Naive thymus-derived CD4-positive, alpha-beta T cell (primary cell): ENCODE measurements around the gene CDK9. TPM values are rescaled to one million over a fixed set of nuclear protein-coding genes. Genes with fewer than 3 reads are reported as not detected.

ENCODE experiments used
- ATAC-seq: fragments of 150-1000 bp; cut with Tn5 transposase; 2 replicates; pipeline ENCODE4 v1.10.0; 2021; ENCODE audit warnings: mild to moderate bottlenecking, moderate library complexity
- CTCF ChIA-PET: fragments of 350-600 bp; sonication (Branson Sonifier 250); formaldehyde crosslinking; loops from one replicate; lab custom pipeline; 2021; ENCODE audit warnings: antibody characterized with exemption; lab: Charles Lee
- POLR2A ChIA-PET: fragments of 350-600 bp; sonication (Branson Sonifier 250); formaldehyde crosslinking; loops from one replicate; lab custom pipeline; 2021; ENCODE audit warnings: antibody characterized with exemption, inconsistent platforms; lab: Charles Lee
- DNase-seq, 9 donors: peaks; one replicate each; pipeline versions ENCODE4 v3.0.0 to v3.0.0-alpha.2; 2020 to 2022; ENCODE audit warnings: mixed read lengths in 1 of 9
- H3K27ac ChIP-seq: one replicate; pipeline ENCODE4 v1.7.0; 2013; ENCODE audit warnings: mild to moderate bottlenecking, low read depth, low read length, moderate library complexity
- H3K27me3 ChIP-seq, 2 donors: one replicate each; pipeline ENCODE4 v1.7.0; 2013; ENCODE audit warnings: low read length in 2 of 2, mild to moderate bottlenecking in 2 of 2, moderate library complexity in 2 of 2; ENCODE audit not compliant: control insufficient read depth in 2 of 2, insufficient read depth in 2 of 2
- H3K36me3 ChIP-seq, 3 experiments: 1 replicate in 2 of 3; 2 replicates in 1 of 3; pipeline ENCODE4 v1.7.0; 2013; ENCODE audit warnings: low read length in 3 of 3, mild to moderate bottlenecking in 3 of 3, moderate library complexity in 1 of 3; ENCODE audit not compliant: insufficient read depth in 3 of 3, control insufficient read depth in 2 of 3
- H3K4me1 ChIP-seq, 2 donors: one replicate each; pipeline ENCODE4 v1.7.0; 2013; ENCODE audit warnings: low read length in 2 of 2, mild to moderate bottlenecking in 2 of 2, moderate library complexity in 1 of 2; ENCODE audit not compliant: control insufficient read depth in 2 of 2, insufficient read depth in 2 of 2
- H3K4me3 ChIP-seq: 2 replicates; pipeline ENCODE4 v1.7.0; 2013; ENCODE audit warnings: mild to moderate bottlenecking, low read length
- H3K9me3 ChIP-seq, 3 experiments: 1 replicate in 2 of 3; 2 replicates in 1 of 3; pipeline ENCODE4 v1.7.0; 2013; ENCODE audit warnings: low read length in 3 of 3; ENCODE audit not compliant: control insufficient read depth in 2 of 3
- H3K27ac Mint-ChIP-seq, 9 donors: one replicate each; pipeline ENCODE4 v1.8.0; 2020 to 2022; ENCODE audit warnings: mixed read lengths in 9 of 9, mild to moderate bottlenecking in 8 of 9, moderate library complexity in 5 of 9, inconsistent platforms in 2 of 9
- H3K27me3 Mint-ChIP-seq, 5 donors: one replicate each; pipeline ENCODE4 v1.8.0; 2021 to 2022; ENCODE audit warnings: mixed read lengths in 5 of 5, mild to moderate bottlenecking in 1 of 5
- H3K36me3 Mint-ChIP-seq, 5 donors: one replicate each; pipeline ENCODE4 v1.8.0; 2020 to 2022; ENCODE audit warnings: mixed read lengths in 5 of 5, mild to moderate bottlenecking in 3 of 5, inconsistent platforms in 1 of 5
- H3K4me1 Mint-ChIP-seq, 7 donors: one replicate each; pipeline ENCODE4 v1.8.0; 2020 to 2022; ENCODE audit warnings: mixed read lengths in 7 of 7, mild to moderate bottlenecking in 3 of 7, inconsistent platforms in 1 of 7
- H3K4me3 Mint-ChIP-seq, 10 donors: one replicate each; pipeline ENCODE4 v1.8.0; 2020 to 2022; ENCODE audit warnings: mild to moderate bottlenecking in 10 of 10, mixed read lengths in 10 of 10, moderate library complexity in 6 of 10, inconsistent platforms in 2 of 10
- H3K9me3 Mint-ChIP-seq, 11 donors: one replicate each; pipeline ENCODE4 v1.8.0; 2020 to 2022; ENCODE audit warnings: mixed read lengths in 11 of 11, mild to moderate bottlenecking in 4 of 11, inconsistent platforms in 1 of 11, moderate library complexity in 1 of 11
- intact Hi-C, 2 donors: fragments of 100-400 bp; cut with micrococcal nuclease; formaldehyde crosslinking; loops; one replicate each; pipeline ENCODE4 v1.15.1; 2023
- polyA plus RNA-seq, 2 donors: library from polyadenylated mRNA; unstranded; fragments of 300-500 nt; fragmentation: Illumina TruSeq; gene quantifications; one replicate each; pipeline ENCODE4 v1.2.3, GENCODE V29; 2021
- total RNA-seq, 6 experiments: library from RNA in 5 of 6; stranded (reverse) in 5 of 6; gene quantifications; 1 replicate in 5 of 6; 2 replicates in 1 of 6; pipeline ENCODE4 v1.2.3 and lab custom pipeline; 2021 to 2026

The CDK9 gene
- total and polyA plus RNA-seq, 7 experiments from 2014 or later, result 37.5 to 135 (median 120) TPM

DNA sequence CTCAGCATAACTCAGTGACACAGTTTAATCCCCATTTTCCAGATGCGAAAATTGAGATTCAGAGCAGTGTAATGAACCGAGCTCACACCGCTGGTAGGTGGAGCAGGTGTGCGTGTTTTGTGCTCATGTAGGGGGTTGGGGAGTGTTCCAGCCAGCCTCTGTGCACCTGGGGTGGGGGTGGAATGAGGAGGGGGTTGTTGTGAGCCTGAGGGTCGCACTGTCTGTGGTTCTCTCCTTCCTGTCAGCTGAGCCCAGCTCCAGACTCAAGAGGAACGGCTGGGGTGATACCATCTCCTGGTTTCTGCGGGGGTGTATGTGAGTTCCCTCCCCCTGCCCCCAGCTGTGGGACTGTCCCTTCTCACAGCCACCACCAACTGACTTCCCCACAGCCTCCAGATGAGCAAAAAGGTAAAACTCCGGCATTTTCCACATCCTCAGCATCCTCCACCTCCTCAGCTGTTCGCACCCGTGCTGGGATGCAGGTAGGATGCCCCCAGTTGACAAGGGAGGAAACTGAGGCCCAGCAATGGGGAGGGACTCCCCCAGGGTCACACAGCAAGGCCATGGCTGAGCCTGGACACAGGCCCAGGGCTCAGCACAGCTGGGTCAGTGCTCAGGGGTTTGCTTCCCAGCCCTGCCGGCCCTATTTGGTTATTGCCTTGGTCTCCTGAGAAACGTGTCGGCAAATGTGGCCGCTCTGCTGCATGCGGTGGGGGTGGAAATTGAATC is 9.5 kb upstream of the CDK9 start:
- ATAC-seq, result peak; percentile 74
- Histone ChIP-seq H3K9me3 (no peaks in the 10 kb centered on the region), H3K4me3 (peak overlapping the region; percentile 97), H3K27me3 (no peaks in the 10 kb centered on the region), H3K4me1 (peaks cover 36 to 39% of the 10 kb centered on the region in 2 donors), H3K36me3 (peaks cover 11 to 35% (median 20%) of the 10 kb centered on the region in 3 experiments), H3K27ac (peak overlapping the region; percentile 88)
- peak overlapping the region; percentile 90 to 98 (median 94) for H3K27ac Mint-ChIP-seq
- H3K4me1 Mint-ChIP-seq, result peaks cover 21 to 66% (median 49%) of the 10 kb centered on the region in 7 donors
- ChIA-PET CTCF (interaction anchor here (0.6 to 2.7 kb wide), 5 partner anchors 9 to 138 kb away, joined by 3 to 12 read pairs (median 3); partner anchors contain the start of genes CDK9 and TOR2A), POLR2A (interaction anchor here (0.7 to 3.4 kb wide), 14 partner anchors 9 to 325 kb away, joined by 3 to 30 read pairs (median 4); partner anchors contain the start of genes CDK9, FPGS, LRSAM1 and RPL12)
- H3K9me3 Mint-ChIP-seq, result no peaks in the 10 kb centered on the region
- peak overlapping the region; percentile 94 to 100 (median 98) for H3K4me3 Mint-ChIP-seq
- intact Hi-C loops, result loop anchor here (1.0 to 10.0 kb wide), 7 partner anchors 9 to 498 kb away; partner anchors contain the start of genes GOLGA2 (in 1 of the 2), PTGES2 (in 1 of the 2), STXBP1 (in 1 of the 2) and SWI5 (in 1 of the 2)
- H3K27me3 Mint-ChIP-seq, result no peaks in the 10 kb centered on the region
- H3K36me3 Mint-ChIP-seq, result peaks cover 4 to 29% (median 5%) of the 10 kb centered on the region in 5 donors
- peak; percentile 47 to 88 (median 84) for DNase-seq

- CTCF ChIA-PET, result interaction anchor here (0.7 to 2.7 kb wide), 3 partner anchors 8 to 42 kb away, joined by 3 to 12 read pairs (median 4); partner anchors contain the start of genes CDK9 and TOR2A
- ATAC-seq (no peak), DNase-seq (no peak)
- H3K27ac ChIP-seq, result peak overlapping the region; percentile 88
- peaks cover 37 to 44% of the 10 kb centered on the region in 2 donors for H3K4me1 ChIP-seq
- intact Hi-C loops, result loop anchor here (1.0 to 10.0 kb wide), 7 partner anchors 8 to 498 kb away; partner anchors contain the start of genes GOLGA2 (in 1 of the 2), PTGES2 (in 1 of the 2), STXBP1 (in 1 of the 2) and SWI5 (in 1 of the 2)
- Mint-ChIP-seq H3K36me3 (peaks cover 4 to 31% (median 5%) of the 10 kb centered on the region in 5 donors), H3K9me3 (no peaks in the 10 kb centered on the region), H3K27ac (peak overlapping the region; percentile 90 to 98 (median 94)), H3K27me3 (no peaks in the 10 kb centered on the region), H3K4me3 (peak overlapping the region; percentile 94 to 100 (median 98)), H3K4me1 (peaks cover 21 to 66% (median 49%) of the 10 kb centered on the region in 7 donors)
- H3K4me3 ChIP-seq, result peak overlapping the region; percentile 97
- no peaks in the 10 kb centered on the region for H3K27me3 ChIP-seq
- POLR2A ChIA-PET, result interaction anchor here (0.7 to 3.4 kb wide), 9 partner anchors 8 to 129 kb away, joined by 3 to 30 read pairs (median 5); partner anchors contain the start of genes CDK9, FPGS and TOR2A
- peaks cover 11 to 35% (median 17%) of the 10 kb centered on the region in 3 experiments for H3K36me3 ChIP-seq
- no peaks in the 10 kb centered on the region for H3K9me3 ChIP-seq
Measured at GRCh38 chr9:127776924-127777289, 8.9 kb upstream of the CDK9 start.

DNA sequence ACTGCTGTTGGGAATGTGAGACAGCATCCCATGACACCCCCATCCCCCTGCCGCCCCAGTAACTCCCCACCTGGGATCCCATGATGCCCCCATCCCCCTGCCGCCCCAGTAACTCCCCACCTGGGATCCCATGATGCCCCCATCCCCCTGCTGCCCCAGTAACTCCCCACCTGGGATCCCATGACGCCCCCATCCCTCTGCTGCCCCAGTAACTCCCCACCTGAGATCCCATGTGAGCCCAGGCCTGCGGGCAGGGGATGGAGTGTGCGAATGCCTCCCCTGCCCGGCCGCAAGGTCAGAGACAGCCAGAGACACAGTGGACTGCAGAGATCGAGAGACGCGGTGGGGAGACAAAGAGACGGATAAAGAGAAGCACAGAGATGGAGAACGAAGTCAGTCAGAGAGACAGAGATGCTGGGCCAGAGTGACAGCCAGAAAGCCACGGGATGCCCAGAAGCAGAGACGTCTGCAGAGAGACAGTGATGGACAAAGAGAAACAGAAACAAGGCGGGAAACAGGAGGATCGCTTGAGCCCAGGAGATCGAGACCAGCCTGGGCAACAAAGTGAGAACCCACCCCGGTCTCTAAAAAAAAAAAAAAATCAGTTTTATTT is 8.4 kb upstream of the CDK9 start:
- H3K27ac ChIP-seq, result peak overlapping the region; percentile 88
- H3K4me3 ChIP-seq, result peak overlapping the region; percentile 97
- H3K4me3 Mint-ChIP-seq, result peak overlapping the region; percentile 94 to 100 (median 98)
- no peaks in the 10 kb centered on the region for H3K9me3 ChIP-seq
- no peaks in the 10 kb centered on the region for H3K9me3 Mint-ChIP-seq
- ATAC-seq (no peak), DNase-seq (no peak)
- H3K4me1 Mint-ChIP-seq, result peaks cover 21 to 69% (median 51%) of the 10 kb centered on the region in 7 donors
- H3K4me1 ChIP-seq, result peaks cover 39 to 47% of the 10 kb centered on the region in 2 donors
- ChIA-PET CTCF (interaction anchor here (0.8 to 2.1 kb wide), 2 partner anchors 42 to 189 kb away, joined by 5 to 9 read pairs; partner anchors contain the start of gene TOR2A), POLR2A (interaction anchor here (0.9 to 1.8 kb wide), 2 partner anchors 11 to 127 kb away, joined by 3 to 5 read pairs; no protein-coding TSS in a partner anchor)
- H3K27me3 ChIP-seq, result no peaks in the 10 kb centered on the region
- peaks cover 8 to 30% (median 11%) of the 10 kb centered on the region in 3 experiments for H3K36me3 ChIP-seq
- H3K36me3 Mint-ChIP-seq, result peaks cover 4 to 31% (median 5%) of the 10 kb centered on the region in 5 donors
- H3K27me3 Mint-ChIP-seq, result no peaks in the 10 kb centered on the region
- peak overlapping the region; percentile 90 to 98 (median 94) for H3K27ac Mint-ChIP-seq
- intact Hi-C loops, result loop anchor here (5.0 to 10.0 kb wide), 5 partner anchors 165 to 497 kb away; partner anchors contain the start of genes GOLGA2 (in 1 of the 2), PTGES2 (in 1 of the 2), STXBP1 (in 1 of the 2) and SWI5 (in 1 of the 2)

DNA sequence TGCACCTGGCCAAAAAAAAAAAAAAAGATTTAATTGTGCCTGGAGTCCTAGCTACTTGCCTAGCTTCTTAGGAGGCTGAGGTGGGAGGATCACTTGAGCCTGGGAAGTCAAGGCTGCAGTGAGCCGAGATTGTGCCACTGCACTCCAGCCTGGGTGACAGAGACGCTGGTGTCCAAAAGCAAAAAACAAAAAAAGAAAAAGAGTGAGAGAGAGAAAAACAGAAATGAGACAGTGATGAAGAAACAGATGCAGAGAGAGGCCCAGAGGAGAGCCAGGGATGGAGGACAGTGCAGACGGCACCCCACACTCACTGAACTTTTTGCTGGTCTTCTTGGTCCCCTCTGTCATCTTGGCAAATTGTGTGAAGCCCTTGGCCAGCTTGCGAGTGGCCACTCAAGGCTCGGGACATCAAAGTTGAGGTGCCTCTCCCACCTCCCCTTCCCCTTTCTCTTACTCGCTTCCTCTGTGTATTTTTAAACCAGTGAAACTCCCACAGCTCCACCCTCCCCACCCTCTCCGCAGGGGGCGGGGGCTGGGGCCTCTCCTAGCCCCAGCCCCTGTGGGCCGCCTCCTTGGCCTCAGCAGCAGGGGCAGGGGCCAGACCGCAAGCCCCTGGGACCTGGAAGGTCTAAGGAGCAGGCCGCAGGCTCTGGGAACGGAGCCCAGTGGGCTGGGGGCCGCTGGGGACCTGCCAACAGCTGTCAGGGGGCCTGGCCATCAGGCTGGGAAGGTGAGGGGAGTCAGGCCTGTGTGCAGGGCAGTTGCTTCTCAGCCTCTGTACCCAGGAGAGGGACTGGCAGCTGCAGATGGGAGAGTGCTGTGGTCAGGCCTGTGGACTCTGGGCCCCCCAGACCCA is 7.3 kb upstream of the CDK9 start, which contains the start of gene SH2D3C:
SH2D3C (minus strand) TSS at position 387 of the 856 bp plus-strand sequence; CDS start at position 348, 39 bp downstream.
- H3K27me3 Mint-ChIP-seq, result no peaks in the 10 kb centered on the region
- peak within 1 kb of the TSS; percentile 92 to 98 (median 94) for H3K27ac Mint-ChIP-seq
- H3K9me3 ChIP-seq, result no peaks in the 10 kb centered on the region
- H3K36me3 Mint-ChIP-seq, result peaks cover 0 to 29% (median 4%) of the 10 kb centered on the region in 5 donors
- H3K36me3 ChIP-seq, result peaks cover 7 to 20% (median 10%) of the 10 kb centered on the region in 3 experiments
- no peaks in the 10 kb centered on the region for H3K9me3 Mint-ChIP-seq
- ChIA-PET POLR2A (interaction anchor here (0.7 to 1.9 kb wide), 13 partner anchors 8 to 141 kb away, joined by 3 to 19 read pairs (median 4); partner anchors contain the start of genes FPGS and TOR2A), CTCF (interaction anchor here (0.8 to 2.1 kb wide), 3 partner anchors 43 to 190 kb away, joined by 3 to 9 read pairs (median 5); partner anchors contain the start of gene TOR2A)
- peaks cover 50 to 56% of the 10 kb centered on the region in 2 donors for H3K4me1 ChIP-seq
- H3K4me3 ChIP-seq, result peak within 1 kb of the TSS; percentile 97
- ATAC-seq, result peak; percentile 50
- peak in 7 of 9 donors; percentile 34 to 62 (median 42) for DNase-seq
- intact Hi-C loops, result loop anchor here (1.0 to 10.0 kb wide), 6 partner anchors 7 to 496 kb away; partner anchors contain the start of genes GOLGA2 (in 1 of the 2), PTGES2 (in 1 of the 2), STXBP1 (in 1 of the 2) and SWI5 (in 1 of the 2)
- peaks cover 30 to 73% (median 57%) of the 10 kb centered on the region in 7 donors for H3K4me1 Mint-ChIP-seq
- H3K4me3 Mint-ChIP-seq, result peak within 1 kb of the TSS; percentile 94 to 100 (median 98)
- peak within 1 kb of the TSS; percentile 88 for H3K27ac ChIP-seq
- no peaks in the 10 kb centered on the region for H3K27me3 ChIP-seq
